ENCODE data around the gene TIMELESS. TPM values are rescaled to one million over a fixed set of nuclear protein-coding genes. Genes with fewer than 3 reads are reported as not detected.
A peak's percentile ranks its signal among the peaks of the same experiment; 100 is the strongest.

TIMELESS gene
- polyA plus RNA-seq, 2 of the 4 experiments (the other 2 are of a cell fraction), result 17.6 to 60.1 TPM

- ChIA-PET POLR2A (no interaction called here), CTCF (interaction anchor here (1.3 kb wide), 1 partner anchor 13 kb away, joined by 5 read pairs; no protein-coding TSS in a partner anchor)
- DNase-seq (ENCODE audit: low read depth in 1 of 2, low spot score in 1 of 2) (no peak), FAIRE-seq (no peak), ATAC-seq (peak in 1 of 2 experiments; percentile 23; a peak in 3 of 6 replicates)
- TF ChIP-seq SMC3 (IDR thresholded peaks at IDR 0.05) (no peak), E2F6 (IDR thresholded peaks at IDR 0.05; ENCODE audit: borderline replicate concordance, low read depth) (no peak), FOXS1 (CRISPR knock-in tag; IDR thresholded peaks at IDR 0.05) (no peak), RNF2 (IDR thresholded peaks at IDR 0.05; ENCODE audit: borderline replicate concordance, low read depth) (no peak), CBX8 (IDR thresholded peaks at IDR 0.05) (no peak), RCOR1 (IDR thresholded peaks at IDR 0.05; ENCODE audit: low read depth, low read length) (no peak), NR3C1 (IDR thresholded peaks at IDR 0.05) (no peak), RARB (CRISPR knock-in tag; IDR thresholded peaks at IDR 0.05) (no peak), CHD4 (IDR thresholded peaks at IDR 0.05; ENCODE audit: borderline replicate concordance) (no peak), NPAS2 (CRISPR knock-in tag; IDR thresholded peaks at IDR 0.05; ENCODE audit: borderline replicate concordance) (no peak), HEYL (CRISPR knock-in tag; IDR thresholded peaks at IDR 0.05) (no peak)
- no peak overlapping the region for H3K4me2 ChIP-seq
- no peaks in the 10 kb centered on the region for H3K4me1 ChIP-seq
- no peaks in the 10 kb centered on the region for H3K9me3 ChIP-seq
- 93% methylated on average over 7 of the region's 7 CpGs for WGBS (ENCODE audit: missing lambda C conversion rate)
- H3K4me3 ChIP-seq, result no peak overlapping the region
- H3K27ac ChIP-seq, result no peak overlapping the region
These were observed 35.8 kb downstream of the TIMELESS start for GRCh38 chr12:56413392-56413791.

GRCh38 chr12:56411781-56412639, 37.2 kb downstream of the TIMELESS start:
- TF ChIP-seq HOXA7 (CRISPR knock-in tag; IDR thresholded peaks at IDR 0.05), result no peak
- no peak for TF ChIP-seq POLR2A (IDR thresholded peaks at IDR 0.05; ENCODE audit: low read length)
- TF ChIP-seq KDM5A (IDR thresholded peaks at IDR 0.05), result no peak
- no peak for TF ChIP-seq MAX (IDR thresholded peaks at IDR 0.05)
- TF ChIP-seq MYC (IDR thresholded peaks at IDR 0.05; ENCODE audit: borderline replicate concordance, low read length), result no peak
- TF ChIP-seq REST (IDR thresholded peaks at IDR 0.05), result no peak
- FAIRE-seq (no peak), DNase-seq (ENCODE audit: low read depth in 1 of 2, low spot score in 1 of 2) (no peak), ATAC-seq (peak in 1 of 2 experiments; percentile 11; a peak in 2 of 6 replicates)
- Histone ChIP-seq H3K4me1 (no peaks in the 10 kb centered on the region), H3K4me3 (no peak overlapping the region), H3K27ac (no peak overlapping the region), H3K9me3 (no peaks in the 10 kb centered on the region), H3K4me2 (no peak overlapping the region)
- ChIA-PET POLR2A (interaction anchor here (0.7 kb wide), 1 partner anchor 52 kb away, joined by 3 read pairs; the partner anchor contains the start of gene STAT2), CTCF (interaction anchor here (1.8 kb wide), 1 partner anchor 10 kb away, joined by 10 read pairs; no protein-coding TSS in a partner anchor)
- 78% methylated on average over 5 of the region's 6 CpGs for WGBS (ENCODE audit: missing lambda C conversion rate)

GRCh38 chr12:56410768-56411167, 38.5 kb downstream of the TIMELESS start:
- ATAC-seq (no peak), FAIRE-seq (no peak), DNase-seq (ENCODE audit: low read depth in 1 of 2, low spot score in 1 of 2) (no peak)
- no peak overlapping the region for H3K4me3 ChIP-seq
- H3K27ac ChIP-seq, result no peak overlapping the region
- ChIA-PET CTCF (no interaction called here), POLR2A (no interaction called here)
- WGBS (ENCODE audit: missing lambda C conversion rate), result 95% methylated on average over 3 of the region's 4 CpGs
- no peaks in the 10 kb centered on the region for H3K9me3 ChIP-seq
- no peak overlapping the region for H3K4me2 ChIP-seq
- H3K4me1 ChIP-seq, result no peaks in the 10 kb centered on the region
- no peak for TF ChIP-seq BCL3 (IDR thresholded peaks at IDR 0.05)
- no peak for TF ChIP-seq HEYL (CRISPR knock-in tag; IDR thresholded peaks at IDR 0.05)
- TF ChIP-seq PHF8 (IDR thresholded peaks at IDR 0.05; ENCODE audit: borderline replicate concordance, low read depth), result no peak
- TF ChIP-seq POLR2A (IDR thresholded peaks at IDR 0.05; ENCODE audit: low read length), result no peak
- no peak for TF ChIP-seq ATOH8 (CRISPR knock-in tag; IDR thresholded peaks at IDR 0.05; ENCODE audit: low read depth)
- TF ChIP-seq RAD21 (conservative IDR thresholded peaks at IDR 0.05 in 1 of 2, IDR thresholded peaks at IDR 0.05 in 1 of 2), result no peak
- no peak for TF ChIP-seq HES2 (IDR thresholded peaks at IDR 0.05)
- TF ChIP-seq MAZ (IDR thresholded peaks at IDR 0.05; ENCODE audit: borderline replicate concordance, low read depth, low read length), result no peak
- TF ChIP-seq RNF2 (IDR thresholded peaks at IDR 0.05; ENCODE audit: borderline replicate concordance, low read depth), result no peak
- TF ChIP-seq SMC3 (IDR thresholded peaks at IDR 0.05), result no peak
- TF ChIP-seq NFE2L2 (conservative IDR thresholded peaks at IDR 0.05; ENCODE audit: low read length), result no peak
- no peak for TF ChIP-seq GATA3 (IDR thresholded peaks at IDR 0.05; ENCODE audit: borderline replicate concordance)
- TF ChIP-seq BHLHE40 (IDR thresholded peaks at IDR 0.05; ENCODE audit: low read depth, low read length), result no peak
- TF ChIP-seq KDM1A (IDR thresholded peaks at IDR 0.05; ENCODE audit: low read depth), result no peak
- TF ChIP-seq NR3C1 (IDR thresholded peaks at IDR 0.05), result no peak

Measured in A549 (cell line).